WTC11 (cell line): ENCODE measurements around the gene MAST4. TPM values are rescaled to one million over a fixed set of nuclear protein-coding genes. Genes with fewer than 3 reads are reported as not detected.
A peak's percentile ranks its signal among the peaks of the same experiment; 100 is the strongest.

Source experiments
- ATAC-seq: fragments of 200-7000 bp; cut with Tn5 transposase; 2 replicates; pipeline ENCODE4 v1.10.0; 2021; ENCODE audit warnings: mild to moderate bottlenecking, moderate library complexity
- CTCF ChIA-PET: fragments of 300-600 bp; sonication (Branson Sonifier 250); formaldehyde crosslinking; loops from one replicate; lab custom pipeline; 2021; ENCODE audit warnings: antibody characterized with exemption; lab: Charles Lee
- POLR2A ChIA-PET: fragments of 350-600 bp; sonication (Branson Sonifier 250); formaldehyde crosslinking; loops from one replicate; lab custom pipeline; 2021; ENCODE audit warnings: antibody characterized with exemption; lab: Charles Lee
- DNase-seq: peaks from one replicate; pipeline ENCODE4 v3.0.0; 2021; ENCODE audit warnings: low spot score
- H3K27ac Mint-ChIP-seq: 2 replicates; pipeline ENCODE4 v1.8.0; 2021; ENCODE audit warnings: mixed read lengths
- H3K27me3 Mint-ChIP-seq: 2 replicates; pipeline ENCODE4 v1.8.0; 2021; ENCODE audit warnings: low read depth, mild to moderate bottlenecking, moderate library complexity, mixed read lengths
- H3K36me3 Mint-ChIP-seq: 2 replicates; pipeline ENCODE4 v1.8.0; 2021; ENCODE audit warnings: mixed read lengths
- H3K4me1 Mint-ChIP-seq: 2 replicates; pipeline ENCODE4 v1.8.0; 2022; ENCODE audit warnings: mixed read lengths
- H3K4me3 Mint-ChIP-seq: 2 replicates; pipeline ENCODE4 v1.8.0; 2021; ENCODE audit warnings: mild to moderate bottlenecking, moderate library complexity, mixed read lengths
- H3K9me3 Mint-ChIP-seq: 2 replicates; pipeline ENCODE4 v1.8.0; 2021; ENCODE audit warnings: mixed read lengths
- ARID4B ChIP-seq: sonication (generic); formaldehyde crosslinking; IDR thresholded peaks from 2 replicates; pipeline ENCODE4 v1.8.0; 2023; ENCODE audit warnings: missing genetic modification reagents, mild to moderate bottlenecking, borderline replicate concordance
- CBFB ChIP-seq: sonication (generic); formaldehyde crosslinking; IDR thresholded peaks from 2 replicates; pipeline ENCODE4 v1.8.1; 2022; ENCODE audit warnings: mild to moderate bottlenecking, low read depth, missing genetic modification reagents
- ELF4 ChIP-seq: sonication (generic); formaldehyde crosslinking; IDR thresholded peaks from 2 replicates; pipeline ENCODE4 v1.8.1; 2022; ENCODE audit warnings: low read depth, mild to moderate bottlenecking, moderate library complexity, missing genetic modification reagents
- EMX1 ChIP-seq: fragments of 250-450 bp; sonication (Bioruptor Pico); IDR thresholded peaks from 2 replicates; pipeline ENCODE4 v1.8.0; 2021; ENCODE audit warnings: mild to moderate bottlenecking
- HMGA2 ChIP-seq: fragments of 250-450 bp; sonication (Bioruptor Pico); IDR thresholded peaks from 2 replicates; pipeline ENCODE4 v1.4.0; 2021; ENCODE audit warnings: mild to moderate bottlenecking, moderate library complexity
- IRF2 ChIP-seq: sonication (generic); formaldehyde crosslinking; IDR thresholded peaks from 2 replicates; pipeline ENCODE4 v1.8.0; 2022; ENCODE audit warnings: low read depth, missing genetic modification reagents, borderline replicate concordance
- NR2C2 ChIP-seq: sonication (generic); formaldehyde crosslinking; IDR thresholded peaks from 2 replicates; pipeline ENCODE4 v1.8.0; 2022; ENCODE audit warnings: mild to moderate bottlenecking, missing genetic modification reagents
- OVOL2 ChIP-seq: fragments of 250-450 bp; sonication (Bioruptor Pico); IDR thresholded peaks from 2 replicates; pipeline ENCODE4 v1.9.0; 2021; ENCODE audit warnings: mild to moderate bottlenecking, borderline replicate concordance
- PRDM15 ChIP-seq: sonication (generic); formaldehyde crosslinking; IDR thresholded peaks from 2 replicates; pipeline ENCODE4 v1.8.0; 2022; ENCODE audit warnings: missing genetic modification reagents
- RELA ChIP-seq: sonication (generic); formaldehyde crosslinking; IDR thresholded peaks from 2 replicates; pipeline ENCODE4 v1.8.1; 2022; ENCODE audit warnings: missing genetic modification reagents, mild to moderate bottlenecking, borderline replicate concordance
- ZBTB43 ChIP-seq: sonication (generic); formaldehyde crosslinking; IDR thresholded peaks from 2 replicates; pipeline ENCODE4 v1.8.1; 2023; ENCODE audit warnings: mild to moderate bottlenecking, missing genetic modification reagents
- ZMAT4 ChIP-seq: fragments of 250-450 bp; sonication (Bioruptor Pico); IDR thresholded peaks from 2 replicates; pipeline ENCODE4 v1.9.0; 2021; ENCODE audit warnings: mild to moderate bottlenecking
- ZNF416 ChIP-seq: fragments of 250-450 bp; sonication (Bioruptor Pico); IDR thresholded peaks from 2 replicates; pipeline ENCODE4 v1.9.0; 2021; ENCODE audit warnings: mild to moderate bottlenecking, inconsistent platforms
- ZNF671 ChIP-seq: fragments of 250-450 bp; sonication (Bioruptor Pico); IDR thresholded peaks from 2 replicates; pipeline ENCODE4 v1.8.0; 2021; ENCODE audit warnings: mild to moderate bottlenecking
- total RNA-seq: library from RNA; stranded (reverse); gene quantifications from 3 replicates; pipeline ENCODE4 v1.2.3, GENCODE V29; 2021
- TF ChIP-seq, protein P1 (sequence below): sonication (generic); formaldehyde crosslinking; conservative IDR thresholded peaks from 2 replicates; pipeline ENCODE4 v1.8.1; 2023; ENCODE audit warnings: mild to moderate bottlenecking, low read depth, missing genetic modification reagents, moderate library complexity
- TF ChIP-seq, protein P2 (sequence below): fragments of 250-450 bp; sonication (Bioruptor Pico); IDR thresholded peaks from 2 replicates; pipeline ENCODE4 v1.9.0; 2021; ENCODE audit warnings: mild to moderate bottlenecking, borderline replicate concordance

The MAST4 gene
- total RNA-seq, 1 experiment from 2014 or later = 8.0 TPM

DNA sequence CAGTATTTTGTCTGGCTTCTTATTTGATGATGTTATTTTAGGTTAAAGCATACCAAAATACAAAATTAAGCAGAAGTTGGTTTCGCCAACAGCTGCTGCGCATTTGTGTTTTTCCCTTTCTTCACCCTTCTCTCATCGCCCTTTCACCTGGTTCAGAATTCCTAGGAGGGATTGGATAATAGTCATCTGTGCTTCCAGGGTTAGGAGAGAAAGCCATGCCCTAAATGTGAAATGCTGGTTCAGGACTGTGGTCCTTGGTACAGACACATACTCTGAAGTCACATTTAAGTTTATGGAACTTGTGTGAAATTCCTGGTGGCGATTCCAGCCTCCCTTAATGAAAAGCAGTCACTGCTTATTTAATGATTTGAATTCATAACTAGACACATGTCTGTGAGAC lies 7.7 kb downstream of the MAST4 start (continued):
- no peak for TF ChIP-seq ARID4B (CRISPR knock-in tag)
- TF ChIP-seq NR2C2 (CRISPR knock-in tag) = no peak
- no peak for TF ChIP-seq ZNF671 (CRISPR knock-in tag)
- TF ChIP-seq, protein P1, sequence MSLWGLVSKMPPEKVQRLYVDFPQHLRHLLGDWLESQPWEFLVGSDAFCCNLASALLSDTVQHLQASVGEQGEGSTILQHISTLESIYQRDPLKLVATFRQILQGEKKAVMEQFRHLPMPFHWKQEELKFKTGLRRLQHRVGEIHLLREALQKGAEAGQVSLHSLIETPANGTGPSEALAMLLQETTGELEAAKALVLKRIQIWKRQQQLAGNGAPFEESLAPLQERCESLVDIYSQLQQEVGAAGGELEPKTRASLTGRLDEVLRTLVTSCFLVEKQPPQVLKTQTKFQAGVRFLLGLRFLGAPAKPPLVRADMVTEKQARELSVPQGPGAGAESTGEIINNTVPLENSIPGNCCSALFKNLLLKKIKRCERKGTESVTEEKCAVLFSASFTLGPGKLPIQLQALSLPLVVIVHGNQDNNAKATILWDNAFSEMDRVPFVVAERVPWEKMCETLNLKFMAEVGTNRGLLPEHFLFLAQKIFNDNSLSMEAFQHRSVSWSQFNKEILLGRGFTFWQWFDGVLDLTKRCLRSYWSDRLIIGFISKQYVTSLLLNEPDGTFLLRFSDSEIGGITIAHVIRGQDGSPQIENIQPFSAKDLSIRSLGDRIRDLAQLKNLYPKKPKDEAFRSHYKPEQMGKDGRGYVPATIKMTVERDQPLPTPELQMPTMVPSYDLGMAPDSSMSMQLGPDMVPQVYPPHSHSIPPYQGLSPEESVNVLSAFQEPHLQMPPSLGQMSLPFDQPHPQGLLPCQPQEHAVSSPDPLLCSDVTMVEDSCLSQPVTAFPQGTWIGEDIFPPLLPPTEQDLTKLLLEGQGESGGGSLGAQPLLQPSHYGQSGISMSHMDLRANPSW (CRISPR knock-in tag) = no peak
- TF ChIP-seq ZMAT4 (CRISPR knock-in tag) = no peak
- TF ChIP-seq ELF4 (CRISPR knock-in tag) = no peak

DNA sequence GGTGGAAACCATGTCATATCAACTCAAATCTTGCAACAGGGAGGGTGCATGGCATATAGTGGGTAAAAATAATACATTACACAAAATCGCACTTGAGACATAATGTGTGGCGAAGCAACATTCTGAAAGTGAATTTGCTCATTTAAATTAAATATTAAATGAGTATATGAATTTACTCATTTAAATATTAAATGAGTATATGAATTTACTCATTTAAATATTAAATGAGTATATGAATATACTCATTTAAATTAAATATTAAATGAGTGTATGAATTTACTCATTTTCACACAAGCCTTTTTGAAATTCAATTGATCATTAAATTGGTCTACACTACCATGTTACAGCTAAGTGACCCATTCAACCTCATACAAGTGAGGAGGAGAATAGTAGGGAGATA lies 10.5 kb downstream of the MAST4 start:
- TF ChIP-seq HMGA2 (CRISPR knock-in tag) = peak; percentile 73; the same call in 1 of the 2 replicates
- TF ChIP-seq, protein P2, sequence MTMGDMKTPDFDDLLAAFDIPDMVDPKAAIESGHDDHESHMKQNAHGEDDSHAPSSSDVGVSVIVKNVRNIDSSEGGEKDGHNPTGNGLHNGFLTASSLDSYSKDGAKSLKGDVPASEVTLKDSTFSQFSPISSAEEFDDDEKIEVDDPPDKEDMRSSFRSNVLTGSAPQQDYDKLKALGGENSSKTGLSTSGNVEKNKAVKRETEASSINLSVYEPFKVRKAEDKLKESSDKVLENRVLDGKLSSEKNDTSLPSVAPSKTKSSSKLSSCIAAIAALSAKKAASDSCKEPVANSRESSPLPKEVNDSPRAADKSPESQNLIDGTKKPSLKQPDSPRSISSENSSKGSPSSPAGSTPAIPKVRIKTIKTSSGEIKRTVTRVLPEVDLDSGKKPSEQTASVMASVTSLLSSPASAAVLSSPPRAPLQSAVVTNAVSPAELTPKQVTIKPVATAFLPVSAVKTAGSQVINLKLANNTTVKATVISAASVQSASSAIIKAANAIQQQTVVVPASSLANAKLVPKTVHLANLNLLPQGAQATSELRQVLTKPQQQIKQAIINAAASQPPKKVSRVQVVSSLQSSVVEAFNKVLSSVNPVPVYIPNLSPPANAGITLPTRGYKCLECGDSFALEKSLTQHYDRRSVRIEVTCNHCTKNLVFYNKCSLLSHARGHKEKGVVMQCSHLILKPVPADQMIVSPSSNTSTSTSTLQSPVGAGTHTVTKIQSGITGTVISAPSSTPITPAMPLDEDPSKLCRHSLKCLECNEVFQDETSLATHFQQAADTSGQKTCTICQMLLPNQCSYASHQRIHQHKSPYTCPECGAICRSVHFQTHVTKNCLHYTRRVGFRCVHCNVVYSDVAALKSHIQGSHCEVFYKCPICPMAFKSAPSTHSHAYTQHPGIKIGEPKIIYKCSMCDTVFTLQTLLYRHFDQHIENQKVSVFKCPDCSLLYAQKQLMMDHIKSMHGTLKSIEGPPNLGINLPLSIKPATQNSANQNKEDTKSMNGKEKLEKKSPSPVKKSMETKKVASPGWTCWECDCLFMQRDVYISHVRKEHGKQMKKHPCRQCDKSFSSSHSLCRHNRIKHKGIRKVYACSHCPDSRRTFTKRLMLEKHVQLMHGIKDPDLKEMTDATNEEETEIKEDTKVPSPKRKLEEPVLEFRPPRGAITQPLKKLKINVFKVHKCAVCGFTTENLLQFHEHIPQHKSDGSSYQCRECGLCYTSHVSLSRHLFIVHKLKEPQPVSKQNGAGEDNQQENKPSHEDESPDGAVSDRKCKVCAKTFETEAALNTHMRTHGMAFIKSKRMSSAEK (CRISPR knock-in tag) = no peak
- DNase-seq = no peak
- Mint-ChIP-seq H3K4me1 (peaks cover 3% of the 10 kb centered on the region; the same call in 1 of the 2 replicates), H3K9me3 (no peaks in the 10 kb centered on the region), H3K27me3 (peaks cover 4% of the 10 kb centered on the region), H3K27ac (no peak overlapping the region), H3K4me3 (no peak overlapping the region), H3K36me3 (no peaks in the 10 kb centered on the region)
- no peak for ATAC-seq
- ChIA-PET CTCF (no interaction called here), POLR2A (interaction anchor here (0.5 kb wide), 1 partner anchor 348 kb away, joined by 5 read pairs; no protein-coding TSS in a partner anchor)

GRCh38 chr5:66608501-66608900 lies 12.3 kb downstream of the MAST4 start:
- DNase-seq = no peak
- TF ChIP-seq PRDM15 (CRISPR knock-in tag) = no peak
- TF ChIP-seq CBFB (CRISPR knock-in tag) = no peak
- TF ChIP-seq ZNF416 = no peak
- no peak for TF ChIP-seq ZBTB43 (CRISPR knock-in tag)
- TF ChIP-seq RELA (CRISPR knock-in tag) = no peak
- no peak for TF ChIP-seq ELF4 (CRISPR knock-in tag)
- no peak for TF ChIP-seq OVOL2 (CRISPR knock-in tag)
- TF ChIP-seq EMX1 (CRISPR knock-in tag) = no peak
- TF ChIP-seq IRF2 (CRISPR knock-in tag) = no peak

More at GRCh38 chr5:66608501-66608900, 12.3 kb downstream of the MAST4 start:
- Mint-ChIP-seq H3K4me1 (peaks cover 3% of the 10 kb centered on the region; the same call in 1 of the 2 replicates), H3K27ac (no peak overlapping the region), H3K36me3 (no peaks in the 10 kb centered on the region), H3K9me3 (no peaks in the 10 kb centered on the region), H3K27me3 (peaks cover 4% of the 10 kb centered on the region), H3K4me3 (no peak overlapping the region)
- ATAC-seq = no peak
- ChIA-PET POLR2A (no interaction called here), CTCF (no interaction called here)
